NCI-H345 treated with DMSO at 0.1 percent for 48 hours (cell line): Measurements from ENCODE around the gene ZNF223.

Experiments used
- DNase-seq: peaks from one replicate; lab custom pipeline; 2025; ENCODE audit not compliant: unreplicated experiment; lab: John Stamatoyannopoulos, UW

ZNF223 gene

DNA sequence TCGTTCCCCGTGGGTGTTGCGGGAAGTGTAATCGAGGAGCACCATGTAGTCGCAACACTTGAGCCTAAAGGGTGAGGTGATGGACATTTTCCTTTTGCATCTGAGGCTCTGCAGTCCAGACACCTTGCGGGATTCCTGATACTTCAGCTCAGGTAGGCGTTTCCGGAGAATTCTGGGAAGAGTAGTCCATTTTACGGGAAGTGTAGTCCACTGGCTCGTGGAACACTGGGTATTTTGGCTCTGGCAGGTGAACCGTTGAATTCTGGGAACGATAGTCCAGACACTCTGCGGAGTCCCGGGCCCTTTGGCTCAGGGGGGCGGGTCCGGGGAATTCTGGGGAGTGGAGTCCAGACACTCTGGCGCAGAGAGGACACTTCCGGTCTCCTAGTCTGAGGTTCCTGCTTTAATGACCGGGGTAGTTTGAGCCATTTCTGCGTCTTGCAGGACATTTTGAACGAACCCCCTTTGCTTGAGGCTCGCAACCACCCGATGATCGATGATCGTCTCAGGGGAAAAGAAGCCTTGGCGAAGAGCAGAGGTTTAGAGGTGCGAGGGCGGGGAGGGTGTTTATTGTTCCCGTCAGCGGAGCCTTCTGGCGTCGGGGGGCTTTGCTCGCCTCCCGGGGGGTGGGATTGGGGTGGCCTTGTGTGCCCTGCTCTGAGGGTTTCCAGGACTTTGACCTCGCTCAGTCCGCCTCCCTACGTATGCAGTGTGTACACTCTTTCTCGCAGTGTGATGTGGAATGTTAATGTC, at the start of gene ZNF223:
TSS of gene ZNF223 (plus strand) at position 387 of the 753 bp plus-strand sequence. CDS start 3,141 bp downstream, outside the sequence.
- peak; percentile 95 for DNase-seq

GRCh38 chr19:44002212-44002565, 49.6 kb upstream of the ZNF223 start:
- DNase-seq: no peak

- DNase-seq: peak; percentile 82
Observed at GRCh38 chr19:44002566-44003460, 49.0 kb upstream of the ZNF223 start, which contains the start of gene ZNF230. ZNF230 (plus strand) TSS chr19:44002957; CDS start chr19:44007079, 4,122 bp downstream.

DNA sequence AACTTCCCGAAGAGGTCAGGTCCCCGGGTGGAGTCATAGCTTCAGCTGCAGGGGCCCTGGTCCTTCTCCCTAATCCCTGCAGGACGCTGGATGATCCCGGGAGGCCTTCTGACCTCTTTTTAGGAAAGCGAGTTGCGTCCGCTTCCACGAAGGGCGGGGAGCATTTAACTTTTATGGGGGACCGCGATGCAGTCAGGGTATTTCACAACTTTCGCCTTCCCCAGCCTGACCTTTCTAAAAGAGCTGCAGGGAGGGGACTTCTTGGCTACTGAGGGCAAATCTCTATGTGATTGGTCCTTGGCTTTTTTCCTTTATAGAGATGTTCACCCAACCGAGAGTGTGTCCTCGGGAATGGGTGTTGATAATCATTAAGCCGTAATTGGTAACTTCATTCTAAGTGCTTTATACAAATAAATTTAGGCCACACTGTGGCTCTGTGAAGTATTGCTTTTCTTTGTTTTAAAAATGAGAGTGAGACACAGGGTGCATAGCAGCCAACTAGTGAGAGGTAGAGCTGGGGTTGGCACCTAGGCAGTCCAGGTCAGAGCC, 48.3 kb upstream of the ZNF223 start:
- no peak for DNase-seq

GRCh38 chr19:44005973-44006372, 45.9 kb upstream of the ZNF223 start:
- DNase-seq: no peak

DNA sequence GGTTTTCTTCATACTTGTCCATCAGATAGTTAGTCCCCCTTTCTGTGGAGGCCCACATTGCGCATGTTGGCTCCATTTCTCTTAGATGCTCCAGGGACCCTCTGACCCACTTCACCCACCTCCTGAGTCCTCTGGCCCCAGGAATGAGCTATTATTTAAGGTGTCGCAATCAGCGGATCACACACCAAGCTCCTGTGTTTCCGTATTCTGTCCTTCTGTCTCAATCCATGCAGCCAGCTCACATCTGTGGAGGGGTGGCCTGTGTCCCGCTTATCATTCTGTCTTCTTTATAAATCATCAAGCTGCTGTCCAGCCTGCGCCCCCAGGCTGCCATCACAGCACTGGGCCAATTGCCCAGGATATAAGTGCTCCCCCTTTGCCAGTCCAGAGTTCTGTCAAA, 44.4 kb upstream of the ZNF223 start:
- DNase-seq: no peak

GRCh38 chr19:44010468-44010867, 41.4 kb upstream of the ZNF223 start:
- no peak for DNase-seq

DNA sequence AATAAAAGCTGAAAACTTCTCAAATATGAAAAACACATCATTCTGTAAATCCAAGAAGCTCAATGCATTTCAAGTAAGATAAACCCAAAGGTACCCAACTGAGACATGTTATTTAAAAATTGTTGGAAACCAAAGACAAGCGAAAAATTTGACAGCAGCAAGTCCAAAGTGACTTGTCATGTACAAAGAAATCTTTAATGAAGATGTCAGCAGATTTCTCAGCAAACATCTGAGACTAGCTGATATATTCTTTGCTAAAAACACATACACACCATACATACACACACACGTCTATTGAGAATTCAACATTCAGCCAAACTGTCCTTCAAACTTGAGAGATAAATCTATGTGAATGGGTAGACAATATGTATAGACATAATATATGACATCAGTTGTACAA, 32.3 kb upstream of the ZNF223 start:
- no peak for DNase-seq

GRCh38 chr19:44021221-44021620, 30.6 kb upstream of the ZNF223 start:
- no peak for DNase-seq

- DNase-seq: no peak
Observed at GRCh38 chr19:44024900-44025216, 27.0 kb upstream of the ZNF223 start.

- DNase-seq: peak; percentile 48
Observed at GRCh38 chr19:44025217-44025936, 26.5 kb upstream of the ZNF223 start, which contains the start of gene ZNF222. ZNF222 (plus strand) TSS chr19:44025379; CDS start chr19:44025437, 58 bp downstream.

- DNase-seq: no peak
Observed at GRCh38 chr19:44026622-44027021, 25.2 kb upstream of the ZNF223 start.

GRCh38 chr19:44032001-44032610, 19.7 kb upstream of the ZNF223 start:
- DNase-seq: no peak

GRCh38 chr19:44042147-44042546, 9.7 kb upstream of the ZNF223 start:
- no peak for DNase-seq

DNA sequence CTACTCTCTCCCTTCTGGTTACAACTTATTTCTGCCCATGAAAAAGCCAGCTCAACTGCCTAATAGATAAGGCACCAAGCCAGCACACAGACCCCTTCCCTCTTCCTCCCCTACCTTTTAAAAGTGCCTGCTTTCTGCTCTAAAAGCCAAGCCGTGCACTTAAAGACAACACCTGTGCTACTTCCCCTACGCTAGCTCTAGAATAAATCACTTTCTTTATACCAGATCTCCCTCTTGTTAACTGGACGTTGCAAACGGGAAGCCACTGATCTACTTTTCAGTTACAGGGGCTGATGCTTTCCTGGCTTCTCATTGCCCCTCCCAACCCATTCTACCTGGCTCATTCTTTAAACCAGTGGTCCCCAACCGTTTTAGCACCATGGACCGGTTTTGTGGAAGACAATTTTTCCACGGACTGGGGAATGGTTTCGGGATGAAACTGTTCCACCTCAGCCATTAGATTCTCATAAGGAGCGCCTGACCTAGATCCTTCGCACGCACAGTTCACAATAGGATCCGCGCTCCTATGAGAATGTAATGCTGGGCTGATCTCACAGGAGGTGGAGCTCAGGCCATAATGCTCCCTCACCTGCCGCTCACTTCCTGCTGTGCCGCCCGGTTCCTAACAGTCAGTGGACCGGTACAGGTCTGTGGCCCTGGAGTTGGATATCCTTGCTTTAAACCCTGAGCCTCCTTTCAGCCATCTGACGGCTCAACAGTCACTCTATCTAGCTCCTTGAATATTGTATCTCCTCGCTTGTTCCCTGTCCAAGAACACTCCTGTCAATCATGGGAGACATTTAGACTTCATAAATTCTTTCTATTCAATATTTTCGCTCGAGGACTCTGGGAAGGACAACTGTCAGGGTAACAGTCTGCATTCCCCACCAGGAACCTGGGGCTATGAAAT, 841 bp upstream of the ZNF223 start:
- peak; percentile 48 for DNase-seq

DNA sequence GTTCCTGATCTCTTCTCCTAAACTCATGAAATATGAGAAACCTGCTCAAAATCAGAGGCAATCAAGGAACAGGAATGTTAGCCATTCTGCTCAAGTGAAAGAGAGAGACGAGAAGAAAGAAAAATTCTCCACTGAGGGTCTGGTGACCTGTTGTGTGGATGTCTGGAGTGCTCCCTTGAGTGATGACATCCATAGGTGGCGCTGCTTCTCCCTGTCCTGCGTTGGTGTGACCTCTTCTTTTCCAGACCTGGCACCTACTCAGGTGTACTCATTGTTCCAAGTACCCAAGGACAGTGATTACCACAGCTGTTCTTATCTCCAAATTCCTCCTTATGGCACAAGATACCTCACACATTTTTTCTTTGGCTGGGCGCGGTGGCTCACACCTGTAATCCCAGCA, 4.0 kb downstream of the ZNF223 start:
- no peak for DNase-seq

DNA sequence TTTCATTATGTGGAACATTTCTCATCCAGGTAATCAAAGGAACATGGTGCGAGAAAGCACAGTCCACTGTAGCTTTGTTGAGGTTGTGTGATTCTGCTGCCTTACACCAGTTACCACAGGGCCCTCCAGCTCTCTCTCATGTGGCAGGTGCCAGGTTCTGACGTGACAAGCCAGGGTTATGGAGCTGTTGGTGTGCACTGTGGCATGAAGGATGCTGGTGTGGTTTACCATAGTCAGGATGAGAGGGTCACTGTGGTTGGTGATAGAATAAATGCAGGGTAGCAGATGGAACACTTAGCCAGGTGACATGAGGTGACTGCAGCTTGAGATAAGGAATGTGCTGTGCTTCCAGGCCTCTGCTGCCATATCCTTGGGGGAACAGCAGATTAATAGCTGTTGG, 7.4 kb downstream of the ZNF223 start:
- no peak for DNase-seq

DNA sequence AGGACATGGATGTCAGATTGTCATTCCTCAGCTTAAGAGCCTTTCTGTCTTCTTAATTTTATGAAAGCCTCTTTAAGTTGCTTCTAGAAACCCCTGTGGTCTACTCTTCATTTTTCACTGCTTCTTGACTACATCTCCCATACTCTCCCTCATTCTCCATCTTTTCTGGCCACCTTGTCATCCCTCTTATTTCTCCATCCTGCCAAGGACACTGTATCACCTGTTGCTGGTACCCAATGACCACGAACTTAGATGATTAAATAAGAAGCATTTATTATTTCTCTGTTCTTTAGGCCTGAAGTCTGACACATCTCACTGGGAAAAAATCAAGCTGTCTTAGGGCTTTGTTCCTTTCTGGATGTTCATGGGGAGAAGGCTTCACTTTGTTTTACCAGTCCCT, 9.2 kb downstream of the ZNF223 start:
- no peak for DNase-seq

DNA sequence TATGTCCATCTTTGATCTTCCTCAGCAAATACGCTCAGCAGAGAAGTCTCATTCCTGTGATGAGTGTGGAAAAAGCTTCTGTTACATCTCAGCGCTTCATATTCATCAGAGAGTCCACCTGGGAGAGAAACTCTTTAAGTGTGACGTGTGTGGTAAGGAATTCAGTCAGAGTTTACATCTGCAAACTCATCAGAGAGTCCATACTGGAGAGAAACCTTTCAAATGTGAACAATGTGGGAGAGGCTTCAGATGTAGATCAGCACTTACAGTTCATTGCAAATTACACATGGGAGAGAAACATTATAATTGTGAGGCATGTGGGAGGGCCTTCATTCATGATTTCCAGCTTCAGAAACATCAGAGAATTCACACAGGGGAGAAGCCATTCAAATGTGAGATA, 14.5 kb downstream of the ZNF223 start:
- DNase-seq: no peak

DNA sequence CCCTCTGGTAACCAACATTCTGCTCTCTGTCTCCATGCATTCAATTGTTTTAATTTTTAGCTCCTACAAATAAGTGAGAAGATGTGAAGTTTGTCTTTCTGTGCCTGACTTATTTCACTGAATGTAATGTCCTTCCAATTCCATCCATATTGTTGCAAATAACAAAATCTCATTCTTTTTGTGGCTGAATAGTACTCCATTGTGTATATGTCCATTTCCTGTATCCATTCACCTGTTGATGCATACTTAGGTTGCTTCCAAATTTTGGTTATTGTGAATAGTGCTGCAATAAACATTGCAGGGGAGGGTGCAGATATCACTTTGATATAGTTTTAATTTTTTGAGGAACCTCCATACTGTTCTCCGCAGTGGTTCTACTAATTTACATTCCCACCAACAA, 17.6 kb downstream of the ZNF223 start:
- DNase-seq: no peak
